HL-60 (cell line): ENCODE data around the gene PHF21B.
"Not testable (repeated sequence)": the region's sequence is repeated elsewhere in the genome, so short reads cannot be mapped to it uniquely, and the experiment has no call there.

Source experiments
- DNase-seq, 2 experiments: peaks; one replicate each; pipeline ENCODE4 v3.0.0-alpha.2; 2010 to 2020; ENCODE audit warnings: low read depth in 1 of 2, low spot score in 1 of 2
- H3K27ac ChIP-seq: fragments of 250-450 bp; sonication (Bioruptor Pico); replicated peaks from 2 replicates; pipeline ENCODE4 v1.5.1; 2020; ENCODE audit warnings: mild to moderate bottlenecking, moderate library complexity
- H3K27me3 ChIP-seq: fragments of 250-450 bp; sonication (Bioruptor Pico); 2 replicates; pipeline ENCODE4 v1.5.1; 2021; ENCODE audit warnings: mild to moderate bottlenecking, moderate library complexity; ENCODE audit not compliant: insufficient read depth, poor library complexity, severe bottlenecking
- H3K4me3 ChIP-seq: replicated peaks from 2 replicates; pipeline ENCODE4 v1.5.1; 2011; ENCODE audit warnings: mild to moderate bottlenecking, control low read depth, low read length; ENCODE audit not compliant: insufficient read depth
- CTCF ChIP-seq: IDR thresholded peaks from one replicate; pipeline ENCODE4 v1.5.1; 2011; ENCODE audit warnings: low read length, control low read depth, inconsistent platforms; ENCODE audit not compliant: insufficient read depth
- GABPA ChIP-seq: IDR thresholded peaks from 2 replicates; pipeline ENCODE4 v1.6.1; 2012; ENCODE audit warnings: low read depth
- POLR2AphosphoS5 ChIP-seq: IDR thresholded peaks from 2 replicates; pipeline ENCODE4 v1.6.1; 2012; ENCODE audit warnings: low read depth
- SPI1 ChIP-seq: IDR thresholded peaks from 2 replicates; pipeline ENCODE4 v1.6.1; 2012; ENCODE audit warnings: low read depth, mild to moderate bottlenecking, borderline replicate concordance
- TF ChIP-seq, protein P1 (sequence below): IDR thresholded peaks from 2 replicates; pipeline ENCODE4 v1.6.1; 2012; ENCODE audit warnings: low read depth; ENCODE audit not compliant: insufficient replicate concordance

Gene PHF21B

GRCh38 chr22:44861245-44861644, 148.6 kb downstream of the PHF21B start:
- Histone ChIP-seq H3K4me3 (no peak overlapping the region), H3K27ac (no peak overlapping the region), H3K27me3 (no peaks in the 10 kb centered on the region)
- no peak for DNase-seq
- TF ChIP-seq CTCF, result no peak
- TF ChIP-seq, protein P1, sequence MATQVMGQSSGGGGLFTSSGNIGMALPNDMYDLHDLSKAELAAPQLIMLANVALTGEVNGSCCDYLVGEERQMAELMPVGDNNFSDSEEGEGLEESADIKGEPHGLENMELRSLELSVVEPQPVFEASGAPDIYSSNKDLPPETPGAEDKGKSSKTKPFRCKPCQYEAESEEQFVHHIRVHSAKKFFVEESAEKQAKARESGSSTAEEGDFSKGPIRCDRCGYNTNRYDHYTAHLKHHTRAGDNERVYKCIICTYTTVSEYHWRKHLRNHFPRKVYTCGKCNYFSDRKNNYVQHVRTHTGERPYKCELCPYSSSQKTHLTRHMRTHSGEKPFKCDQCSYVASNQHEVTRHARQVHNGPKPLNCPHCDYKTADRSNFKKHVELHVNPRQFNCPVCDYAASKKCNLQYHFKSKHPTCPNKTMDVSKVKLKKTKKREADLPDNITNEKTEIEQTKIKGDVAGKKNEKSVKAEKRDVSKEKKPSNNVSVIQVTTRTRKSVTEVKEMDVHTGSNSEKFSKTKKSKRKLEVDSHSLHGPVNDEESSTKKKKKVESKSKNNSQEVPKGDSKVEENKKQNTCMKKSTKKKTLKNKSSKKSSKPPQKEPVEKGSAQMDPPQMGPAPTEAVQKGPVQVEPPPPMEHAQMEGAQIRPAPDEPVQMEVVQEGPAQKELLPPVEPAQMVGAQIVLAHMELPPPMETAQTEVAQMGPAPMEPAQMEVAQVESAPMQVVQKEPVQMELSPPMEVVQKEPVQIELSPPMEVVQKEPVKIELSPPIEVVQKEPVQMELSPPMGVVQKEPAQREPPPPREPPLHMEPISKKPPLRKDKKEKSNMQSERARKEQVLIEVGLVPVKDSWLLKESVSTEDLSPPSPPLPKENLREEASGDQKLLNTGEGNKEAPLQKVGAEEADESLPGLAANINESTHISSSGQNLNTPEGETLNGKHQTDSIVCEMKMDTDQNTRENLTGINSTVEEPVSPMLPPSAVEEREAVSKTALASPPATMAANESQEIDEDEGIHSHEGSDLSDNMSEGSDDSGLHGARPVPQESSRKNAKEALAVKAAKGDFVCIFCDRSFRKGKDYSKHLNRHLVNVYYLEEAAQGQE, result no peak
- no peak for TF ChIP-seq GABPA
- no peak for TF ChIP-seq SPI1
- TF ChIP-seq POLR2AphosphoS5, result no peak

GRCh38 chr22:44860311-44860710, 149.5 kb downstream of the PHF21B start:
- H3K27ac ChIP-seq, result no peak overlapping the region

DNA sequence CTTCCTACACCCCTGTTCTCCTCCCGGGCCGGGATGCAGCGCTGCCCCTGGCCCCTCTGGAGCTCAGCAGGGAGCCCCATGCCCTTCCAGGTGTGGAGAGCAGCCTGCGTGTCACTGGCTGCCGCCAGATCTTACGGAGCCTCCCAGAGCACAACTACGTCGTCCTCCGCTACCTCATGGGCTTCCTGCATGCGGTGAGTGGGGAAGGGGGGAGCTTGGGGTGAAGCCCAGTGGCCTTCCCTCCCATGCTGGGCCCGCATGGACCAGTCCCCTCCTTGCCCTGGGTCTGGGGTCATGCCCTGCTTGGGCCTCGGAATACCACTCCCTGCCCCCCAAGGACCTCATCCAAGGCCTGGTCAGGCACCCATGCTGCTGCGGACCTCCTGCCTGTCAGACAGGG, 150.2 kb downstream of the PHF21B start:
- no peaks in the 10 kb centered on the region for H3K27me3 ChIP-seq
- no peak overlapping the region for H3K27ac ChIP-seq
- TF ChIP-seq CTCF (no peak), POLR2AphosphoS5 (no peak), SPI1 (no peak), GABPA (no peak)
- TF ChIP-seq, protein P1, result no peak
- H3K4me3 ChIP-seq, result no peak overlapping the region
- no peak for DNase-seq

More at GRCh38 chr22:44860311-44860710, 149.5 kb downstream of the PHF21B start:
- H3K4me3 ChIP-seq, result no peak overlapping the region
- no peak for DNase-seq
- H3K27me3 ChIP-seq, result no peaks in the 10 kb centered on the region
- TF ChIP-seq POLR2AphosphoS5 (no peak), CTCF (no peak), SPI1 (no peak), GABPA (no peak)
- TF ChIP-seq, protein P1, result no peak

DNA sequence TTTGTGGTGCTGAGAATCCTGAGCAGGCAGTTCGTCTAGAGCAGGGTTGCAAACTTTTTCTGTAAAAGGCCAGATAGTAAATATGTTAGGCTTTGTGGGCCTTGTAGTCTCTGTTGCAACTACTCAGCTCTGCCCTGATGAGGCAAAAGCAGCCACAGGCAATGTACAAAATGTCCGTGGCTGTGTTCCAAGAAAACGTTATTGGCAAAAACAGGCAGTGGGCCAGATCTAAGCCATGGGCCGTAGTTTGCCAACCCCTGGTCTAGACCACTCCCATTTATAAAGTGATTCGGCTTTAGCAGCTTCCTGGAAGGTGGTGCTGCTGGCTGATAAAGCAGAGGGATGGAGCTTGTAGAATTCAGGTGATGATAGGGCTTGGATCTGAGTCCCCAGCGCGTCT, 151.0 kb downstream of the PHF21B start:
- not testable (repeated sequence) for H3K27me3 ChIP-seq, H3K27ac ChIP-seq, DNase-seq, H3K4me3 ChIP-seq
